Caki2 (cell line): Measurements from ENCODE around the gene SLC38A7. TPM values are rescaled to one million over a fixed set of nuclear protein-coding genes. Genes with fewer than 3 reads are reported as not detected.
"Not testable (repeated sequence)": the region's sequence is repeated elsewhere in the genome, so short reads cannot be mapped to it uniquely, and the experiment has no call there.

Experiments used
- DNase-seq: peaks from one replicate; pipeline ENCODE4 v3.0.0-alpha.2; 2015; ENCODE audit warnings: low read depth
- in situ Hi-C: cut with HindIII; loops from 2 replicates; pipeline ENCODE4 v1.10.0; 2016; ENCODE audit warnings: low sequenced_read_pairs, low pct_unique_long_range_greater_than_20kb, mixed read lengths
- total RNA-seq: library from RNA; depleted of rRNA; stranded (reverse); fragments of >200 nt; shearing (Covaris generic); gene quantifications from 2 replicates; pipeline ENCODE4 v1.2.3, GENCODE V29; 2014; ENCODE audit warnings: low replicate concordance

The SLC38A7 gene
- total RNA-seq, 1 experiment from 2014 or later, result 7.7 TPM

- in situ Hi-C loops, DNase-seq: not testable (repeated sequence)
Measured at GRCh38 chr16:58686985-58687706, 2.6 kb upstream of the SLC38A7 start.

- no peak for DNase-seq
- in situ Hi-C loops, result no loop called here
Measured at GRCh38 chr16:58685084-58685449, 497 bp upstream of the SLC38A7 start.

- DNase-seq, result peak; percentile 14
- in situ Hi-C loops, result no loop called here
Measured at GRCh38 chr16:58684001-58684353, 593 bp downstream of the SLC38A7 start.

- no peak for DNase-seq
- in situ Hi-C loops, result no loop called here
Measured at GRCh38 chr16:58679763-58680162, 4.8 kb downstream of the SLC38A7 start.

GRCh38 chr16:58678716-58679115 lies 5.9 kb downstream of the SLC38A7 start:
- DNase-seq, result peak; percentile 28
- in situ Hi-C loops, result no loop called here

GRCh38 chr16:58678269-58678668 lies 6.3 kb downstream of the SLC38A7 start:
- in situ Hi-C loops, result no loop called here
- no peak for DNase-seq

GRCh38 chr16:58670946-58671583 lies 13.5 kb downstream of the SLC38A7 start:
- DNase-seq, result no peak
- in situ Hi-C loops, result no loop called here

GRCh38 chr16:58670177-58670576 lies 14.4 kb downstream of the SLC38A7 start:
- no peak for DNase-seq
- in situ Hi-C loops, result no loop called here

- in situ Hi-C loops, result no loop called here
Measured at GRCh38 chr16:58665200-58665599, 19.4 kb downstream of the SLC38A7 start.

GRCh38 chr16:58661199-58661830 lies 23.3 kb downstream of the SLC38A7 start:
- peak; percentile 70 for DNase-seq
- in situ Hi-C loops, result no loop called here

More at GRCh38 chr16:58665200-58665599, 19.4 kb downstream of the SLC38A7 start:
- no peak for DNase-seq

- DNase-seq, in situ Hi-C loops: not testable (repeated sequence)
Measured at GRCh38 chr16:58659911-58660310, 24.7 kb downstream of the SLC38A7 start.

- in situ Hi-C loops, result no loop called here
- no peak for DNase-seq
Measured at GRCh38 chr16:58658796-58659211, 25.8 kb downstream of the SLC38A7 start.

- in situ Hi-C loops, result no loop called here
- no peak for DNase-seq
Measured at GRCh38 chr16:58656899-58657298, 27.7 kb downstream of the SLC38A7 start.

GRCh38 chr16:58655215-58655596 lies 29.4 kb downstream of the SLC38A7 start:
- no peak for DNase-seq
- in situ Hi-C loops, result no loop called here

- in situ Hi-C loops, result no loop called here
- no peak for DNase-seq
Measured at GRCh38 chr16:58654560-58655214, 29.9 kb downstream of the SLC38A7 start.

GRCh38 chr16:58652741-58653140 lies 31.8 kb downstream of the SLC38A7 start:
- no peak for DNase-seq
- in situ Hi-C loops, result no loop called here

GRCh38 chr16:58651965-58652348 lies 32.6 kb downstream of the SLC38A7 start:
- DNase-seq, result peak; percentile 4

GRCh38 chr16:58649707-58650106 lies 34.9 kb downstream of the SLC38A7 start:
- in situ Hi-C loops, result no loop called here
- DNase-seq, result no peak

More at GRCh38 chr16:58651965-58652348, 32.6 kb downstream of the SLC38A7 start:
- in situ Hi-C loops, result no loop called here

- DNase-seq, result no peak
- in situ Hi-C loops, result no loop called here
Measured at GRCh38 chr16:58647107-58647506, 37.5 kb downstream of the SLC38A7 start.
